HG02571 (cell line): ENCODE measurements around the gene MILR1.
"Not testable (repeated sequence)": the region's sequence is repeated elsewhere in the genome, so short reads cannot be mapped to it uniquely, and the experiment has no call there.

Experiments
- ATAC-seq: cut with Tn5 transposase; IDR thresholded peaks from one replicate; pipeline ENCODE4 v1.9.1; 2021; ENCODE audit warnings: mild to moderate bottlenecking, moderate library complexity; ENCODE audit not compliant: unreplicated experiment

The MILR1 gene

DNA sequence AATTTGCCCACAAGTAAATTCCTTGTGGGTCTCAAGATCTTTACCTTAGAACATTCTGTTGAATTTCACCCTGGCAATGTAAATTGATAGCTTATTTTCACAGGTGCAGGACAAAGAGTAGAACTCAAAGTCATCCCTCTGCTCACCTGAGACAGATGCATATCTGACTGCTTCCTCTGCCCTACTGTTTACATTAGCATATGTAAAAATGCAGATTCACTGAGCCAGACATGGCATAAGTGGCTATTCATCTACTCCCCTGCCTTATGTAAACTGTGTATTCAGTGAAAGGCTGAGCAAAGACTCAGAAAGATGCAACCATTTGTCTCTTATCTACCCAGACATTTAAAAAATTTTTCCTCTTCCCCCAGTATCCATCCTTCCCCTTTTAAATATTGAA lies 22.3 kb upstream of the MILR1 start:
- ATAC-seq = no peak

DNA sequence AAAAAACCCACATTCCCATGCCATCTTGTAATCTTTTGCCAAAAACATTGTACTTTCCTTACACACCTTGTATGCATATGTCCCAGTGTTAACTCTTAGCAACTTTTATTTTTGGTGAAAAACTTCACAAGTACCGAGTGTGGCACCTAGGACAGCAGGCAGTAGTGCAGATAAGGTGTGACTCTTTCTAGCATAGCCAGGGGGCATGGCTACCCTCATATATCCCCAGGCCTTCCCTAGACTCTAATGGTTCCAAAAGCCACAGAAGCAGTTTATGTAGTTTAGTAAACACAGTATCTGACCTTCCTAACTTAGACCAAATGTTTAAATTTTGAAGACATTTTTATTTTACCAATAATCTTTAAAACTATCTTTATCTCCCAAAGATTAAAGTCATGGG lies 20.5 kb upstream of the MILR1 start:
- ATAC-seq = no peak

DNA sequence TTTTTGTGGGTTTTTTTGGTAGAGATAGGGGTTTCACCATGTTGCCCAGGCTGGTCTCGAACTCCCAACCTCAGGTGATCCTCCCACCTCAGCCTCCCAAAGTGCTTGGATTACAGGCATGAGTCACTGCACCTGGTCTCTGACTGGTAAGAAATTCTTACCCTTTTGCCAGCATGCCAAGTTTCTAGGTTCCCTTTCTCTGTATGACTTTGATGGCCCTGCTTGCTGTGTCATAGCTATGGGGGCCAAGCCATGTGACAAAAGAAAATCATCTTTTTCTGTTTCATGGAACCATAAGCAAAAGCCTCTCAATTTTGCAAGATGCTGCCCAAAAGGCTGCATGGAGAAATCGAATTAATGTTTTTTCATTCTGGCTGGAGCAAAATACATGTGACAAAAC lies 18.9 kb upstream of the MILR1 start:
- not testable (repeated sequence) for ATAC-seq

DNA sequence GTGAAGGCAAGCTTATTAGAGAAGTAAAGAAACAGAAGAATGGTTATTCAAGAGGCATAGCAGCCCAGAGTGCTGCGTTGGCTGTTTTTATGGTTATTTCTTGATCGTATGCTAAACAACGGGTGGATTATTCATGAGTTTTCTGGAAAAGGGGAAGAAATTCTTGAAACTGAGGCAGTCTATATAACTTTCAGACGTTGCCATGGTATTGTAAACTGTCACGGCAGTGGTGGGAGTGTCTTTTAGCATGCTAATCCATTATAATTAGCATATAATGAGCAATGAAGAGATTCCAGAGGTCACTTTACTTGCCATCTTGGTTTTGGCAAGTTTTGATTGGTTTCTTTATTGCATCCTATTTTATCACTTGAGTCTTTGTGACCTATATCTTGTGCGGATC lies 17.4 kb upstream of the MILR1 start:
- no peak for ATAC-seq

- ATAC-seq = no peak
These were observed 10.9 kb upstream of the MILR1 start for GRCh38 chr17:64437944-64438525.

DNA sequence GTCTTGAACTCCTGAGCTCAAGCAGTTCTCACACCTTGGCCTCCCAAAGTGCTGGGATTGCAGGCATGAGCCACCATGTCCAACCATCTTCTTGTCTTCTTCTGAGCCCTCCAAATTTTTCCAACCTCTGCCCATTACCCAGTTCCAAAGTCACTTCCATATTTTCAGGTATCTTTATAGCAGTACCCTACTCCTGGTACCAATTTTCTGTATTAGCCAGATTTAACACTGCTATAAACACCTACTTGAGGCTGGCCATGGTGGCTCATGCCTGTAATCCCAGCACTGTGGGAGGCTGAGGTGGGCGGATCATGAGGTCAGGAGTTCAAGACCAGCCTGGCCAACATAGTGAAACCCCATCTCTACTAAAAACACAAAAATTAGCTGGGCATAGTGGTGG lies 9.4 kb upstream of the MILR1 start:
- not testable (repeated sequence) for ATAC-seq

DNA sequence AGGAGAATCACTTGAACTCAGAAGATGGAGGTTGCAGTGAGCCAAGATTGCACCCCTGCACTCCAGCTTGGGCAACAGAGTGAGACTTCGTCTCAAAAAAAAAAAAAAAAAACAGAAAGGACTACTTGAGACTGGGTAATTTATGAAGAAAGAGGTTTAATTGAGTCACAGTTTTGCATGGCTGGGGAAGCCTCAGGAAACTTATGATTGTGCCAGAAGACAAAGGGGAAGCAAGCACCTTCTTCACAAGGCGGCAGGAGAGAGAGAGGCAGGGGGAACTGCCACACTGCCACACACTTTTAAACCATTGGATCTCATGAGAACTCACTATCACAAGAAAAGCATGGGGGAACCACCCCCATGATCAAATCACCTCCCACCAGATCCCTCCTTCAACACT lies 9.0 kb upstream of the MILR1 start:
- no peak for ATAC-seq

- no peak for ATAC-seq
These were observed 7.0 kb upstream of the MILR1 start for GRCh38 chr17:64441772-64442540.

- ATAC-seq = no peak
These were observed 6.4 kb upstream of the MILR1 start for GRCh38 chr17:64442541-64442971.

- no peak for ATAC-seq
These were observed 5.7 kb upstream of the MILR1 start for GRCh38 chr17:64443086-64443760.

DNA sequence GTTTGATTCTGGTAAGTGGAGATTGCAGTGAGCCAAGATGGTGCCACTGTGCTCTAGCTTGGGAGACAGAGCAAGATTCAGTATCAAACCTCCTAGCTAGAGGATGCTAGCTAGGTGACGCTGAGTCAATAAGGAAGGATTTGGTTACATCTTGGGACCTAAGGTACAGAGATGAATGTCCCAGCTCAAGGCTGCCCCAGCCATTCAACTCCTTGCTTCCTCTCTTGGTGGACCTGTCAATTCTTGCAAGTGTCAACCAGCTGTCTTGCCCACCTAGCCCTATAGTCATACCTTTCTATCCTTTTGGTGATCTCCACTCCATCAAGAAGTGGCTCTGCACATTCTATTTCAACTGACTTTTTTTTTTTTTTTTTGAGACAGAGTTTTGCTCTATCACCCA lies 1.4 kb upstream of the MILR1 start:
- no peak for ATAC-seq

DNA sequence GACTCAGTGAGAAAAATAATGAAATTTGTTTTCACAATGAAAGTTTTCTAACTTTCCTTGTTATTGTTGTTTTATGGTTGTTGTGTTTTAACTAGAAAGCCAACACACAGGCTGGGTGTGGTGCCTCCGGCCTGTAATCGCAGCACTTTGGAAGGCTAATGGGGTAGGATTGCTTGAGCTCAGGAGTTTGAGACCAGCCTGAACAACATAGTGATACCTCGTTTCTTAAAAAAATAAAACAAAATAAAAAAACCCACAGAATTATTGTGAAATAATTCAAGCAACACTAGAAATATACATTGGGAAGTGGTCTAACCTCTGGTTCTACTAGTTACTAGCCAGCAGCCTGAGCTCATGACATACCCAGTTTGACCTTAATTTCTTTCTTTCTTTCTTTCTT lies 630 bp downstream of the MILR1 start:
- ATAC-seq = no peak

- no peak for ATAC-seq
These were observed 7.3 kb downstream of the MILR1 start for GRCh38 chr17:64455993-64456885.

DNA sequence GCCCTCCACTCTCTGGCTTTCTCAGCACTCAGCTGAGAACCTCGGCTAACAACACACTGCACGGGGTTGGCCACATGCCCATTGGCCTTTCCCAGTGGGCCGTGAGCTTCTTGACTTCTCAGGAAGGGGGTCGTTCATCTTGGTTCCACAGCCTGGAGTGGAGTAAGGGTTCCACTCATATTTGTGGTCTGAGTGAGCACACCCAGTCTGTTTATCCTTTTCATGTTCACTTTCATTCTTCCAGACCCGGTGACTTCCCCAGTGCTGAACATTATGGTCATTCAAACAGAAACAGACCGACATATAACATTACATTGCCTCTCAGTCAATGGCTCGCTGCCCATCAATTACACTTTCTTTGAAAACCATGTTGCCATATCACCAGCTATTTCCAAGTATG lies 8.2 kb downstream of the MILR1 start:
- no peak for ATAC-seq

GRCh38 chr17:64458756-64459155 lies 9.8 kb downstream of the MILR1 start:
- no peak for ATAC-seq

DNA sequence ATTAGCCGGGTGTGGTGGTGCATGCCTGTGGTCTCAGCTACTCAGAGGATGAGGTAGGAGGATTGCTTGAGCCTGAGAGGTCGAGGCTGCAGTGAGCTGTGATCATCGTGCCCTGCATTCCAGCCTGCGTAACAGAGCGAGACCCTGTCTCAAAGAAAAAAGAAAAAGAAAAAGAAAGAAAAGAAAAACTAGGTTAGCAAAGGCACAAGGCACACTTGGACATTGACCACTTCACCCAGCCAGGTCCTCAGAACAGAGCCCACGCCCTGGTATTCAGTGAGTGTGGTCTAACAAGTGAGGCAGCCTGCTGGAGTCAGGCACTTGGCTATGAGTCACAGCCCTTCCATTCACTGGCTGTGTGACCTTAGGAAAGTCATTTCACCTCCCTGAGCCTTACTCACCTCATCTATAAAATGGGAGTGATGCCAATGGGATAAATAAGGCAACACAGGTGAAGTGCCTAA lies 10.4 kb downstream of the MILR1 start:
- ATAC-seq = no peak

DNA sequence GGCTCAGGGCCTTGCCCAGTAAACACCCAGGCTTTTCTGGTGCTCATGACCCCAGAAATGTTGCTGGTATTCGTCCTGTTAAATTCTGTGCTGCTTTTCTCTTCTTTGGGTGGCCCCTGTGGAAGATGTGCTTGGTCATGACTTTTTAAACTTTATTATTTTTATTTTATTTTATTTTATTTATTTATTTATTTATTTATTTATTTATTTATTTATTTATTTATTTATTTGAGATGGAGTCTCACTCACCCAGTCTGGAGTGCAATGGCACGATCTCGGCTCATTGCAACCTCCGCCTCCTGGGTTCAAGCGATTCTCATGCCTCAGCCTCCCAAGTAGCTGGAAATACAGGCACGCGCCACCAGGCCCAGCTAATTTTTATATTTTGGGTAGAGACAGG lies 10.9 kb downstream of the MILR1 start:
- ATAC-seq = not testable (repeated sequence)

GRCh38 chr17:64460955-64461354 lies 12.0 kb downstream of the MILR1 start:
- no peak for ATAC-seq

DNA sequence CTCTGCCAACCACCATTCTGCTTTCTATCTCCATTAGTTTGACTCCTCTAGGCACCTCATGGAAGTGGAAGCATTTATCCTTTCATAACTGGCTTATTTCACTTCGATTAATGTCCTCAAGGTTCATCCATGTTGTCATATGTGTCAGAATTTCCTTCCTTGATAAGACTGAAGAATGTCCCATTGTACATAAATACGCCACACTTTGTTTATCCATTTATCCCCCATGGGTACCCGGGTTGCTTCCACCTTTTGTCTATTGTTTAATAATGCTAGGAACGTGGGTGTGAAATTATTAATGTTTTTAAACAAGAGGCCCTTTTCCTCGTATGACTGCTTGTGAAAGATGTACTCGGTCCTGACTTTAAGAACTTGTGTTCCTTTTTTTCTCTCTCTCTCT lies 12.9 kb downstream of the MILR1 start:
- ATAC-seq = no peak

GRCh38 chr17:64466019-64466735 lies 17.3 kb downstream of the MILR1 start:
- ATAC-seq = no peak
